WTC11 (cell line): ENCODE data around the gene SPRED1.

Source experiments
- NR2C2 ChIP-seq: sonication (generic); formaldehyde crosslinking; IDR thresholded peaks from 2 replicates; pipeline ENCODE4 v1.8.0; 2022; ENCODE audit warnings: mild to moderate bottlenecking, missing genetic modification reagents
- TF ChIP-seq, protein P1 (sequence below): fragments of 200-600 bp; IDR thresholded peaks from 2 replicates; pipeline ENCODE4 v1.8.0; 2022; ENCODE audit warnings: antibody characterized with exemption

DNA sequence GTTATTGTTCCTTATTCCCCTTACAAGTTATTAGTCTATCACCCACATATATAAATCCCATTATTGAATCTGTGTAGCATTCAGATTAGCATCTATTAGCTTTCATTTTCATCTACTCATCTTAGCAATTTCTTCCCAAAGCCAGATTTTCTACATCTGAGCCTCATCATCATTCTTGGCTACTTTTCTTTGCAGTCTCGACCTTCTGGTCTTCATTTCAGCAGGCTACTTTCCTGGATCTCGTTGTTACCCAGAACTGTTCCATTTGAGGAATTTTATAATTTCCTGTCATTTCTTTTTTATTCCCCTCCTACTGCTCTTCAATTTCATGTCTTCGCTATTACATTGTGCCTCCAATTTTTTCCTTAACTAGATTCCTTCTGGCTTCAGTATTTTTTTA is 51.8 kb downstream of the SPRED1 start:
- no peak for TF ChIP-seq NR2C2 (CRISPR knock-in tag)
- TF ChIP-seq, protein P1, sequence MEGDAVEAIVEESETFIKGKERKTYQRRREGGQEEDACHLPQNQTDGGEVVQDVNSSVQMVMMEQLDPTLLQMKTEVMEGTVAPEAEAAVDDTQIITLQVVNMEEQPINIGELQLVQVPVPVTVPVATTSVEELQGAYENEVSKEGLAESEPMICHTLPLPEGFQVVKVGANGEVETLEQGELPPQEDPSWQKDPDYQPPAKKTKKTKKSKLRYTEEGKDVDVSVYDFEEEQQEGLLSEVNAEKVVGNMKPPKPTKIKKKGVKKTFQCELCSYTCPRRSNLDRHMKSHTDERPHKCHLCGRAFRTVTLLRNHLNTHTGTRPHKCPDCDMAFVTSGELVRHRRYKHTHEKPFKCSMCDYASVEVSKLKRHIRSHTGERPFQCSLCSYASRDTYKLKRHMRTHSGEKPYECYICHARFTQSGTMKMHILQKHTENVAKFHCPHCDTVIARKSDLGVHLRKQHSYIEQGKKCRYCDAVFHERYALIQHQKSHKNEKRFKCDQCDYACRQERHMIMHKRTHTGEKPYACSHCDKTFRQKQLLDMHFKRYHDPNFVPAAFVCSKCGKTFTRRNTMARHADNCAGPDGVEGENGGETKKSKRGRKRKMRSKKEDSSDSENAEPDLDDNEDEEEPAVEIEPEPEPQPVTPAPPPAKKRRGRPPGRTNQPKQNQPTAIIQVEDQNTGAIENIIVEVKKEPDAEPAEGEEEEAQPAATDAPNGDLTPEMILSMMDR: no peak
